HFFc6 (cell line): ENCODE measurements around the gene CHAF1A. TPM values are rescaled to one million over a fixed set of nuclear protein-coding genes. Genes with fewer than 3 reads are reported as not detected.

ENCODE experiments used
- DNase-seq: peaks from one replicate; pipeline ENCODE4 v3.0.0-alpha.2; 2018
- H3K27ac Mint-ChIP-seq: 2 replicates; pipeline ENCODE4 v1.8.0; 2020; ENCODE audit warnings: mild to moderate bottlenecking, mixed read lengths
- H3K27me3 Mint-ChIP-seq: 2 replicates; pipeline ENCODE4 v1.8.0; 2021; ENCODE audit warnings: mild to moderate bottlenecking, moderate library complexity, mixed read lengths; ENCODE audit not compliant: insufficient read depth
- H3K36me3 Mint-ChIP-seq: 2 replicates; pipeline ENCODE4 v1.8.0; 2021; ENCODE audit warnings: low read depth, mixed read lengths
- H3K4me1 Mint-ChIP-seq: 2 replicates; pipeline ENCODE4 v1.8.0; 2020; ENCODE audit warnings: low read depth, mixed read lengths
- H3K4me3 Mint-ChIP-seq: 2 replicates; pipeline ENCODE4 v1.8.0; 2020; ENCODE audit warnings: mild to moderate bottlenecking, moderate library complexity, mixed read lengths
- H3K9me3 Mint-ChIP-seq: 2 replicates; pipeline ENCODE4 v1.8.0; 2020; ENCODE audit warnings: mild to moderate bottlenecking, mixed read lengths
- total RNA-seq, 6 experiments: library from RNA; stranded (reverse); fragmentation: NEBNext Ultra II Directional; extraction: Animal tissue kit (Norgen Biotek cat#: 25700); gene quantifications; 2 replicates in 1 of 6; 3 replicates in 5 of 6; pipeline ENCODE4 v1.2.3, GENCODE V29; 2021
- TF ChIP-seq, protein P1 (sequence below): fragments of 200-600 bp; sonication (generic); IDR thresholded peaks from 2 replicates; pipeline ENCODE4 v1.5.0; 2021; ENCODE audit warnings: antibody characterized with exemption, mild to moderate bottlenecking

Gene CHAF1A
- total RNA-seq, 6 experiments from 2014 or later: 18.3 to 26.3 (median 24.4) TPM

DNA sequence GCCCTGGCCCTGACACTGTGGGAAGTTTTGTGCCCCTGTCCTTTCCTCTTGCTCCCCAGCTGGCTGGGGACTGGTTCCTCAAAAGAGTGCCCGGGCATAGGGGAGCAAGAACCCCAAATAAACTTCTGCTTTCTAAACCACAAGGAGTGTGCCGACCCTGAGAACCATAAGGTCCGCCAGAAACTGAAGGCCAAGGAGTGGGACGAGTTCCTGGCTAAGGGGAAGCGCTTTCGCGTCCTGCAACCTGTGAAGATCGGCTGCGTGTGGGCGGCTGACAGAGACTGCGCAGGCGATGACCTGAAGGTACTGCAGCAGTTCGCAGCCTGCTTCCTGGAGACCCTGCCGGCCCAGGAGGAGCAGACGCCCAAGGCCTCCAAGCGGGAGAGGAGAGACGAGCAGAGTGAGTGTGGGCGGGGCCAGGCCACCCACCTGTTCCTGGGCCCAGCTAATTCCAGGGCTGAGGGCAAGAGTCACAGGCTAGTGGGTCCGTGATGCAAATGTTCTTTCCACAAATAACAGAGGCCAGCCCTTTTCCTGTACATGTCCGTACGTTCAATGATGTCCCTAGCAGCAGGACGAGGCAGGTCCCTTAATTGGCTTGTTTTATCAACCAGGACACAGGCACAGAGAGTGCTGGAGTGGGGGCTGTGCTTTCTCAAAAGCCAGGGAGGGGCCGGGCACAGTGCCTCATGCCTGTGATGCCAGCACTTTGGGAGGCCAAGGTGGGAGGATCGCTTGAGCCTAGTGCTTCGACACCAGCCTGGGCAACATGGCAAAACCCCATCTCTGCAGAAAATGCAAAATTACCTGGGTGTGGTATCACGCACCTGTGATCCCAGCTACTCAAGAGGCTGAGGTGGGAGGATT, 29.6 kb downstream of the CHAF1A start:
- H3K4me3 Mint-ChIP-seq: no peak overlapping the region
- TF ChIP-seq, protein P1, sequence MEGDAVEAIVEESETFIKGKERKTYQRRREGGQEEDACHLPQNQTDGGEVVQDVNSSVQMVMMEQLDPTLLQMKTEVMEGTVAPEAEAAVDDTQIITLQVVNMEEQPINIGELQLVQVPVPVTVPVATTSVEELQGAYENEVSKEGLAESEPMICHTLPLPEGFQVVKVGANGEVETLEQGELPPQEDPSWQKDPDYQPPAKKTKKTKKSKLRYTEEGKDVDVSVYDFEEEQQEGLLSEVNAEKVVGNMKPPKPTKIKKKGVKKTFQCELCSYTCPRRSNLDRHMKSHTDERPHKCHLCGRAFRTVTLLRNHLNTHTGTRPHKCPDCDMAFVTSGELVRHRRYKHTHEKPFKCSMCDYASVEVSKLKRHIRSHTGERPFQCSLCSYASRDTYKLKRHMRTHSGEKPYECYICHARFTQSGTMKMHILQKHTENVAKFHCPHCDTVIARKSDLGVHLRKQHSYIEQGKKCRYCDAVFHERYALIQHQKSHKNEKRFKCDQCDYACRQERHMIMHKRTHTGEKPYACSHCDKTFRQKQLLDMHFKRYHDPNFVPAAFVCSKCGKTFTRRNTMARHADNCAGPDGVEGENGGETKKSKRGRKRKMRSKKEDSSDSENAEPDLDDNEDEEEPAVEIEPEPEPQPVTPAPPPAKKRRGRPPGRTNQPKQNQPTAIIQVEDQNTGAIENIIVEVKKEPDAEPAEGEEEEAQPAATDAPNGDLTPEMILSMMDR: no peak
- H3K36me3 Mint-ChIP-seq: peaks cover 26% of the 10 kb centered on the region
- H3K27ac Mint-ChIP-seq: no peak overlapping the region
- DNase-seq: no peak
- no peaks in the 10 kb centered on the region for H3K9me3 Mint-ChIP-seq
- no peaks in the 10 kb centered on the region; the same call in 1 of the 2 replicates for H3K27me3 Mint-ChIP-seq
- H3K4me1 Mint-ChIP-seq: no peaks in the 10 kb centered on the region

DNA sequence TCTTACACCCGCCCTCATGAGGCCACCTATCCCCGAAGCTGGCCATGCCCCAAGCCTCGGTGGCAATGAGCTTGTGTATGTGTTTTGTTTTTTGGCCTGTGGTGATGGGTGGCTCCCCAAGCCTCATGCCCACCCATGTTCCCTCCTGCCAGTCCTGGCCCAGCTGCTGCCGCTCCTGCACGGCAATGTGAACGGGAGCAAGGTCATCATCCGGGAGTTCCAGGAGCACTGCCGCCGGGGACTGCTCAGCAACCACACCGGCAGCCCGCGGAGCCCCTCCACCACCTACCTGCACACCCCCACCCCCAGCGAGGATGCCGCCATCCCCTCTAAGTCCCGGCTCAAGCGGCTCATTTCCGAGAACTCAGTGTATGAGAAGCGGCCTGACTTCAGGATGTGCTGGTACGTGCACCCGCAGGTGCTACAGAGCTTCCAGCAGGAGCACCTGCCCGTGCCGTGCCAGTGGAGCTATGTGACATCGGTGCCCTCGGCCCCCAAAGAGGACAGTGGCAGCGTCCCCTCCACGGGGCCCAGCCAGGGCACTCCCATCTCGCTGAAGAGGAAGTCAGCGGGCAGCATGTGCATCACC, 30.6 kb downstream of the CHAF1A start:
- no peak for DNase-seq
- Mint-ChIP-seq H3K27me3 (no peaks in the 10 kb centered on the region; the same call in 1 of the 2 replicates), H3K4me1 (no peaks in the 10 kb centered on the region), H3K36me3 (peaks cover 26% of the 10 kb centered on the region), H3K27ac (no peak overlapping the region), H3K4me3 (no peak overlapping the region), H3K9me3 (no peaks in the 10 kb centered on the region)
- TF ChIP-seq, protein P1: no peak

DNA sequence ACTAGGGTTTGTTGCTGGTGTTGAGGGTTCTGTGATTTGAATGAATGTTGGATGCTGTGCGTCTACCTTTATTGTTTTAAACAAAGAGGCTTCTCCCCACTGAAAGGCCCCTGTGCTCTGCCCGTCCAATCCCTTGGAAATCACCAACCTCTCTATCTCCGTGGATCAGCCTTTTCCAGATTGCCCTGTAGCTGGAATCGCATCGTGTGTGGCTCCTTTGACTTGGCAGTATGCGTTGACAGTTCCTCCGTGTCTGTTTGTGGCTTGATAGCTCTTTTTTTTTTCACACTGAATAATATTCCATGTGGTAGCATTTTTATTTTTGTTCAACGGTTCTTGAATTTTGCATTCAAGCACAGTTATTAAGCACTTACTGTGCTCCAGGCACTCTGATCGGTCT, 32.0 kb downstream of the CHAF1A start:
- no peak for DNase-seq
- no peaks in the 10 kb centered on the region for H3K4me1 Mint-ChIP-seq
- peaks cover 25% of the 10 kb centered on the region for H3K36me3 Mint-ChIP-seq
- TF ChIP-seq, protein P1: no peak
- H3K27me3 Mint-ChIP-seq: no peaks in the 10 kb centered on the region; the same call in 1 of the 2 replicates
- H3K9me3 Mint-ChIP-seq: no peaks in the 10 kb centered on the region
- H3K4me3 Mint-ChIP-seq: no peak overlapping the region
- H3K27ac Mint-ChIP-seq: no peak overlapping the region

DNA sequence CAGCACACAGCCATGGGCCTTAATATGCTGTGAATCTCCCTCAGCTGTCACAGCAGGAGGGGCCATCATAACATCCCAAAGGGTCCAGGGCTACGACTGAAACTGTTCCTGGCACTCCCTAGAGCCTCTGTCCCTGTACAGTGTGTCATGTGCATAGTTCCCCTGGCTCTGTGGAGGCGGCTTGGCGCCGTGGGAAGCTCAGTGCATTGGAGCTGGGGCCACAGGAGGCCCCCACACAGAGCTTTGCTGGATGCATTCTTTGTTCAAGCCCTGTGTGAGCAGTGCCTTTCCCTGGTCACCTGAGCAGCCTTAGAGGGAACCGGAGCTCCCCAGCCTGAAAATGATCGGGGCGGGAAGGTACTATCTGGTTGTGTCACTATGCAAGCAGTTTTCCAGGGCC, 33.8 kb downstream of the CHAF1A start:
- H3K27ac Mint-ChIP-seq: no peak overlapping the region
- TF ChIP-seq, protein P1: no peak
- H3K4me3 Mint-ChIP-seq: no peak overlapping the region
- peaks cover 18% of the 10 kb centered on the region; the same call in 1 of the 2 replicates for H3K36me3 Mint-ChIP-seq
- H3K9me3 Mint-ChIP-seq: no peaks in the 10 kb centered on the region
- H3K4me1 Mint-ChIP-seq: no peaks in the 10 kb centered on the region; the same call in 1 of the 2 replicates
- H3K27me3 Mint-ChIP-seq: no peaks in the 10 kb centered on the region; the same call in 1 of the 2 replicates
- no peak for DNase-seq

DNA sequence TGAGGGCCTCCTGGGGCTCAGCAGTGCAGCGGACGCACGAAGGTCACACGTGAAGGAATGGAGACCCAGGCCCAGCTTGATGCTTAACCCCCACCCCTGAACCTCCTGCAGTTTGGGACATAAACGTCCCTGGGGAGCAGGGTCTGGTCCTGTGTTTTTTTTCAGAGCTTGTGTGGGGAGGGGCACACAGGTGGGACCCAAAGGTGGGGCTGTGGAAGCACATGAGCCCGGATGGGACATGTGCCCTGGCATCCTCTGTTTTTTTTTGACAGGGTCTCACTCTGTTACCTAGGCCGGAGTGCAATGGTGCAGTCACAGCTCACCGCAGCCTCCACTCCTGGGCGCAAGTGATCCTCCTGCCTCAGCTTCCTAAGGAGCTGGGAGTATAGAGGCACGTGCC, 34.7 kb downstream of the CHAF1A start:
- H3K36me3 Mint-ChIP-seq: peaks cover 15% of the 10 kb centered on the region; the same call in 1 of the 2 replicates
- no peak overlapping the region for H3K27ac Mint-ChIP-seq
- H3K4me1 Mint-ChIP-seq: no peaks in the 10 kb centered on the region; the same call in 1 of the 2 replicates
- TF ChIP-seq, protein P1: no peak
- no peak for DNase-seq
- no peaks in the 10 kb centered on the region; the same call in none of the 2 replicates for H3K27me3 Mint-ChIP-seq
- H3K9me3 Mint-ChIP-seq: no peaks in the 10 kb centered on the region
- no peak overlapping the region for H3K4me3 Mint-ChIP-seq
